Ovary (tissue), 10 donors: Measurements from ENCODE around the gene MAP2K1. TPM values are rescaled to one million over a fixed set of nuclear protein-coding genes. Genes with fewer than 3 reads are reported as not detected.
"Not testable (repeated sequence)": the region's sequence is repeated elsewhere in the genome, so short reads cannot be mapped to it uniquely, and the experiment has no call there.

Experiments
- DNase-seq, 5 donors: peaks; one replicate each; pipeline ENCODE4 v3.0.0-alpha.2; 2019 to 2020
- H3K27ac ChIP-seq, 2 donors: fragments of 200-600 bp; one replicate each; pipeline versions ENCODE4 v1.5.1 to v1.8.0; 2019 to 2022
- H3K27me3 ChIP-seq: fragments of 200-600 bp; one replicate; pipeline ENCODE4 v1.8.0; 2022
- H3K36me3 ChIP-seq: fragments of 200-600 bp; sonication (generic); one replicate; pipeline ENCODE4 v1.5.1; 2019
- H3K4me1 ChIP-seq: one replicate; pipeline ENCODE4 v1.8.1; 2013; ENCODE audit warnings: mild to moderate bottlenecking, moderate library complexity; ENCODE audit not compliant: insufficient read depth
- H3K4me3 ChIP-seq: fragments of 200-600 bp; sonication (generic); one replicate; pipeline ENCODE4 v1.5.1; 2017
- H3K9me3 ChIP-seq, 2 donors: fragments of 200-600 bp in 1 of 2; sonication (generic) in 1 of 2; one replicate each; pipeline versions ENCODE4 v1.5.1 to v1.8.1; 2013 to 2019; ENCODE audit warnings: mild to moderate bottlenecking in 1 of 2, moderate library complexity in 1 of 2
- EP300 ChIP-seq: sonication (generic); formaldehyde crosslinking; IDR thresholded peaks from one replicate; pipeline ENCODE4 v1.6.1; 2017; ENCODE audit warnings: antibody characterized with exemption
- POLR2A ChIP-seq: fragments of 450-650 bp; IDR thresholded peaks from one replicate; pipeline ENCODE4 v1.6.1; 2017; ENCODE audit warnings: antibody characterized with exemption, mild to moderate bottlenecking, moderate library complexity
- WGBS, 3 donors: extraction: QIAGEN DNeasy Blood & Tissue Kit in 1 of 3; methylation state at CpG; one replicate each; pipeline versions ENCODE4 v1.1.5 to v1.1.7; 2013 to 2017; 5-methylcytosine and 5-hydroxymethylcytosine counted together
- intact Hi-C, 4 donors: fragments of 100-400 bp; cut with DNase I; formaldehyde crosslinking; loops; one replicate each; pipeline versions ENCODE4 v1.11.0 to v1.15.1; 2022 to 2023
- long read RNA-seq, 3 donors: library from polyadenylated mRNA in 2 of 3; unstranded in 2 of 3; transcript quantifications; one replicate each; pipeline ENCODE4 v2.0.0 and lab custom pipeline, GENCODE V29; 2021 to 2026
- polyA plus RNA-seq, 2 donors: library from polyadenylated mRNA; stranded (reverse); fragments of 200-250 nt in 1 of 2; fragments of 350-450 nt in 1 of 2; fragmentation: Illumina TruSeq in 1 of 2; extraction: RNeasy Lipid Tissue Mini Kit (QIAGEN cat#74804) in 1 of 2; gene quantifications; one replicate each; pipeline ENCODE4 v1.2.3, GENCODE V29; 2013 to 2014
- total RNA-seq, 7 donors: library from RNA; depleted of rRNA in 2 of 7; stranded (reverse); fragments of >200 nt in 2 of 7; fragmentation: NEBNext Ultra II Directional in 3 of 7; extraction: Animal tissue kit (Norgen Biotek cat#: 25700) in 3 of 7; gene quantifications; one replicate each; pipeline versions ENCODE4 v1.1.0 to v1.2.4, GENCODE V29; 2016 to 2023
- TF ChIP-seq, protein P1 (sequence below), 3 donors: fragments of 450-650 bp in 2 of 3; fragments of 200-600 bp in 1 of 3; IDR thresholded peaks; one replicate each; pipeline versions ENCODE4 v1.5.1 to v1.8.0; 2016 to 2022; ENCODE audit warnings: antibody characterized with exemption in 3 of 3, mild to moderate bottlenecking in 1 of 3
- donor health status: DM: no; HTN: no; CAD: no; lungs with moderate emphysema.
- donor health status: DM: no; HTN: no; CAD: no.
- donor health status: Bipolar disorder and iron deficiency.
- donor health status: DM: yes; HTN: yes; CAD: no.
- donor health status: DM: no; HTN: no; CAD: no.
- donor health status: DM: yes; HTN: yes; CAD: no.

The MAP2K1 gene
- total RNA-seq (10 to 100 TPM; 21.6 to 44.8 (median 35.6) TPM), polyA plus RNA-seq (10 to 100 TPM; 24.3 to 32.8 TPM)
- long read RNA-seq, donor 1, partial matches to known transcripts, result 15 of 24 reads
- long read RNA-seq, donor 1, other reads (novel, unspliced or antisense), result 3 of 24 reads
- long read RNA-seq, donor 2, transcript MAP2K1-201 (11 exons, 3,410 nt), result major isoform, 10 of 3,262 reads
- long read RNA-seq, donor 2, partial matches to known transcripts, result 2,996 of 3,262 reads
- long read RNA-seq, donor 2, other reads (novel, unspliced or antisense), result 256 of 3,262 reads
- long read RNA-seq, donor 3, transcript MAP2K1-201 (11 exons, 3,410 nt), result major isoform, 50 of 55 reads
- long read RNA-seq, donor 3, partial matches to known transcripts, result 5 of 55 reads
- long read RNA-seq, donor 3, other reads (novel, unspliced or antisense), result 0 of 55 reads

DNA sequence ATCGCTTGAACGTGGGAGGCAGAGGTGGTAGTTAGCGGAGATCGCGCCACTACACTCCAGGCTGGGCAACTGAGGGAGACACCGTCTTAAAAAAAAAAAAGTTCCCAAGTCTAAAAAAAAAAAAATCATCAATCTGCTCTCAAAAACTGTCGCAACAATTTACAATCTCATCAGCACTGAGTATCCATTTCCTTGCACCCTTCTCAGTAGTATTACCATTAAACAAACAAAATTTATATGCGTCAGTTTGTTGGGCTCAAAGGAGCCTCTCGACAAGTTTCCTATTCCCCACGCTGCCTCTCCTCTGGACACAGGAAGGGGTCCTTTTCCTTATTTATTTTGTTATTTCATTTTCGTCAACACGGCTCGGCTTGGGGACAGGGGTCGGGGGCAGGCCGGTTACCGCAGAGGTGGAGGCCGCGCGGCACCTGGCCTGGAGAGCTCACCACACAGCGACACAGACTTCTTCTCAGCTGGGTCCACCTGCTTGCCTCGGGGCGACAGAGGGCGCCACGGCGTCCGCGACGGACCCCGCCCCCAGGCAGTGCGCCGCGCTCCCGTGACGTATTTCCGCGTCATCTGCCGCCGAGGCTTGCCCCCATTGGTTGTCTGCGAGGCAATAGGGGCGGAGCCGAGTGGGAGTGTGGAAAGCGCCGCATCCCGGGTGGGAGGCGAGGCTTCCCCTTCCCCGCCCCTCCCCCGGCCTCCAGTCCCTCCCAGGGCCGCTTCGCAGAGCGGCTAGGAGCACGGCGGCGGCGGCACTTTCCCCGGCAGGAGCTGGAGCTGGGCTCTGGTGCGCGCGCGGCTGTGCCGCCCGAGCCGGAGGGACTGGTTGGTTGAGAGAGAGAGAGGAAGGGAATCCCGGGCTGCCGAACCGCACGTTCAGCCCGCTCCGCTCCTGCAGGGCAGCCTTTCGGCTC is at the start of gene MAP2K1:
Gene MAP2K1, plus strand, starts transcription at position 709 of the 920 bp plus-strand sequence. CDS start 436 bp downstream, outside the sequence.
- intact Hi-C loops, result loop anchor here (2.0 to 5.0 kb wide), 3 partner anchors 110 to 112 kb away; partner anchors contain the start of gene SNAPC5 (in 3 of the 4)
- DNase-seq, result peak; percentile 99
- Histone ChIP-seq H3K4me3 (peak within 1 kb of the TSS; percentile 81), H3K27me3 (no peaks in the 10 kb centered on the region), H3K4me1 (peaks cover 5% of the 10 kb centered on the region), H3K27ac (peak within 1 kb of the TSS; percentile 63 to 96), H3K36me3 (no peaks in the 10 kb centered on the region), H3K9me3 (no peaks in the 10 kb centered on the region)
- TF ChIP-seq, protein P1, sequence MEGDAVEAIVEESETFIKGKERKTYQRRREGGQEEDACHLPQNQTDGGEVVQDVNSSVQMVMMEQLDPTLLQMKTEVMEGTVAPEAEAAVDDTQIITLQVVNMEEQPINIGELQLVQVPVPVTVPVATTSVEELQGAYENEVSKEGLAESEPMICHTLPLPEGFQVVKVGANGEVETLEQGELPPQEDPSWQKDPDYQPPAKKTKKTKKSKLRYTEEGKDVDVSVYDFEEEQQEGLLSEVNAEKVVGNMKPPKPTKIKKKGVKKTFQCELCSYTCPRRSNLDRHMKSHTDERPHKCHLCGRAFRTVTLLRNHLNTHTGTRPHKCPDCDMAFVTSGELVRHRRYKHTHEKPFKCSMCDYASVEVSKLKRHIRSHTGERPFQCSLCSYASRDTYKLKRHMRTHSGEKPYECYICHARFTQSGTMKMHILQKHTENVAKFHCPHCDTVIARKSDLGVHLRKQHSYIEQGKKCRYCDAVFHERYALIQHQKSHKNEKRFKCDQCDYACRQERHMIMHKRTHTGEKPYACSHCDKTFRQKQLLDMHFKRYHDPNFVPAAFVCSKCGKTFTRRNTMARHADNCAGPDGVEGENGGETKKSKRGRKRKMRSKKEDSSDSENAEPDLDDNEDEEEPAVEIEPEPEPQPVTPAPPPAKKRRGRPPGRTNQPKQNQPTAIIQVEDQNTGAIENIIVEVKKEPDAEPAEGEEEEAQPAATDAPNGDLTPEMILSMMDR (IDR thresholded peaks at IDR 0.05), result peak; percentile 59 to 85 (median 74)
- no peak for TF ChIP-seq EP300
- TF ChIP-seq POLR2A, result peak; percentile 52
- WGBS, 3 donors, result 2 to 4% (median 2%) methylated on average over 47 to 69 of the region's 69 CpGs

DNA sequence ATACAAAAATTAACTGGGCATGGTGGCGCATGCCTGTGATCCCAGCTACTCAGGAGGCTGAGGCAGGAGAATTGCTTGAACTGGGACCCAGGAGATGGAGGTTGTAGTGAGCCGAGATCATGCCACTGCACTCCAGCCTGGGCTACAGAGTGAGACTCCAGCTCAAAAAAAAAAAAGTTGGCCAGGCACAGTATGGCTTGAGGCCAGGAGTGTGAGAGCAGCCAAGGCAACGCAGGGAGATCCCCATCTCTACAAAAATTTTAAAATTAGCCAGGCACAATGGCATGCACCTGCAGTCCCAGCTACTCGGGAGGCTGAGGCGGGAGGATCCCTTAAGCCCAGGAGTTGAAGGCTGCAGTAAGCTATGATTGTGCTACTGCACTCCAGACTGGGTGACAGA is 38.2 kb upstream of the MAP2K1 start:
- H3K9me3 ChIP-seq, H3K4me1 ChIP-seq, H3K36me3 ChIP-seq, intact Hi-C loops, H3K27ac ChIP-seq, DNase-seq, H3K4me3 ChIP-seq, H3K27me3 ChIP-seq: not testable (repeated sequence)
- 49 to 70% (median 55%) methylated on average over 5 of the region's 5 CpGs for WGBS, 3 donors

DNA sequence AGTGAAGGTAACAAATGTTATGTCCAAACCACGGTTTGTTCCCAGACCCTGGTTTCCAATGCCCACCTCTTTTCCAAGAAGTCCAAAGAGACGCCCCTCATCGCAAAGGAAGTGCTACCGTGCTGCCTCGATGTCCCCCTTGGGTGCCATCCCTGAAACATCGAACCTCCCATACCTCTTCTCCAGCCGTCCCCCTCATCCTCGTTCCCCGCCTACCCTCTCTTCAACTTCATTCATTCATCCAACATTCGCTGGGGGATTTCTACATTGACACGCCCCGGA is 30.7 kb upstream of the MAP2K1 start:
- TF ChIP-seq POLR2A (no peak), EP300 (no peak)
- TF ChIP-seq, protein P1 (IDR thresholded peaks at IDR 0.05), result no peak
- Histone ChIP-seq H3K27me3 (no peaks in the 10 kb centered on the region), H3K4me3 (peak overlapping the region; percentile 75), H3K9me3 (no peaks in the 10 kb centered on the region), H3K4me1 (peaks cover 5% of the 10 kb centered on the region), H3K27ac (peak overlapping the region; percentile 71 to 75), H3K36me3 (no peaks in the 10 kb centered on the region)
- 1% methylated on average over 12 of the region's 12 CpGs for WGBS, 3 donors
- intact Hi-C loops, result no loop called here
- no peak for DNase-seq

DNA sequence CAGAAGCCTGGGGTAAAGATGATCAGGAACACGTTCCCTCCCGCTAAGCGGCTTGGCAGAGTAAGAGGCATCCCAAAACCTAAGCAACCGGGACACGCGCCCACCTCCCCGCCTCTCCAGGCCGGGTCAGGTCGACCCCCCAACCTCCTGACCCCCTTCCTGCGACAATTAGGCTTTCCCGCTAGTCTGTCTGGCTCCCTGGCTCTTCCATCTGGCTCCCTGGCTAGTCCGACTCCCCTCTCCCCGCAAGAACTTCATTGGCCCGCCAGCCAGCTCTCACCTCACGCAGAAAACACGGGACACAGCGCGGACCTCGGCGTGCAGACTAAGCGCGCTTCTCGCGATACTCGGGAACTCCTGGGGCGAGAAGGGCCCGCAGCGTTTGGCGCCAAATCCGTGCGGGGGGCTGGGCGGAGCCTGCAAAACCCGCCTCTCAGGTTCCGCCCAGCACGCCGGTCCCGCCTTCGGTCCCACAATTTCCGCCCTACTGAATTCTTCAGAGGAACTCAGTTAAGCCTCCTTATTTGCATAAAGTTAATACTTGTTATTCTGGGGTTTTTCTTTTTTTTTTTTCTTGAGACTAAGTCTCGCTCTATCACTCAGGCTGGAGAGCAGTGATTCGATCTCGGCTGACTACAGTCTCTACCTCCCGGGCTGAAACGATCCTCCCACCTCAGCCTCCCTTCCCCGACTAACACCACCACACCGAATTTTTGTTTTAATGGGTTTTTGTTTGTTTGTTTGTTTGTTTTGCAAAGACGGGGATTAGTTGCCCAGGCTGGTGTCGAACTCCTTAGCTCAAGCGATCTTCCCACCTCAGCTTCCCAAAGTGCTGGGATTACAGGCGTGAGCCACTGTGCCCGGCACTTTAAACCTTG is 30.1 kb upstream of the MAP2K1 start, which contains the start of gene TIPIN:
Gene TIPIN, minus strand, starts transcription at position 327 of the 878 bp plus-strand sequence. CDS start 3,738 bp downstream, outside the sequence.
- WGBS, 3 donors, result 2 to 4% (median 3%) methylated on average over 51 of the region's 51 CpGs
- TF ChIP-seq, protein P1 (IDR thresholded peaks at IDR 0.05), result no peak
- peak; percentile 44 for TF ChIP-seq POLR2A
- peak; percentile 97 to 99 (median 98) for DNase-seq
- no peaks in the 10 kb centered on the region for H3K9me3 ChIP-seq
- no peaks in the 10 kb centered on the region for H3K36me3 ChIP-seq
- peaks cover 5% of the 10 kb centered on the region for H3K4me1 ChIP-seq
- H3K27ac ChIP-seq, result peak within 1 kb of the TSS; percentile 71 to 75
- intact Hi-C loops, result no loop called here
- H3K4me3 ChIP-seq, result peak within 1 kb of the TSS; percentile 75
- H3K27me3 ChIP-seq, result no peaks in the 10 kb centered on the region
